Calu3 (cell line): ENCODE measurements around the gene IFNGR1. TPM values are rescaled to one million over a fixed set of nuclear protein-coding genes. Genes with fewer than 3 reads are reported as not detected.

Experiments
- BruUV-seq: library from RNA; stranded (reverse); fragments of 400-500 nt; replicated peaks from 2 replicates; lab custom pipeline; 2021; lab: Mats Ljungman, UMichigan
- CTCF ChIA-PET: fragments of 300-600 bp; sonication (Branson Sonifier 250); formaldehyde crosslinking; loops from one replicate; lab custom pipeline; 2022; ENCODE audit warnings: antibody characterized with exemption; lab: Charles Lee
- DNase-seq: peaks from one replicate; pipeline ENCODE4 v3.0.0; 2022
- H3K27ac Mint-ChIP-seq: one replicate; pipeline ENCODE4 v1.8.0; 2022; ENCODE audit warnings: mixed read lengths; ENCODE audit not compliant: unreplicated experiment
- H3K27me3 Mint-ChIP-seq: one replicate; pipeline ENCODE4 v1.8.0; 2022; ENCODE audit warnings: mixed read lengths; ENCODE audit not compliant: unreplicated experiment
- H3K36me3 Mint-ChIP-seq: one replicate; pipeline ENCODE4 v1.8.0; 2022; ENCODE audit warnings: mild to moderate bottlenecking, moderate library complexity, mixed read lengths; ENCODE audit not compliant: insufficient read depth, unreplicated experiment
- H3K4me1 Mint-ChIP-seq: one replicate; pipeline ENCODE4 v1.8.0; 2022; ENCODE audit warnings: mild to moderate bottlenecking, low read depth, mixed read lengths; ENCODE audit not compliant: unreplicated experiment
- H3K4me3 Mint-ChIP-seq: one replicate; pipeline ENCODE4 v1.8.0; 2022; ENCODE audit warnings: mild to moderate bottlenecking, low read depth, moderate library complexity, mixed read lengths; ENCODE audit not compliant: unreplicated experiment
- H3K9me3 Mint-ChIP-seq: one replicate; pipeline ENCODE4 v1.8.0; 2022; ENCODE audit warnings: low read depth, mixed read lengths; ENCODE audit not compliant: unreplicated experiment
- CTCF ChIP-seq: fragments of 200-600 bp; IDR thresholded peaks from one replicate; pipeline ENCODE4 v1.8.0; 2022; ENCODE audit warnings: antibody characterized with exemption; ENCODE audit not compliant: unreplicated experiment
- intact Hi-C: fragments of 100-400 bp; cut with micrococcal nuclease; formaldehyde crosslinking; loops from one replicate; pipeline ENCODE4 v1.10.0; 2022; ENCODE audit not compliant: unreplicated experiment
- total RNA-seq: library from RNA; stranded (reverse); gene quantifications from 2 replicates; pipeline ENCODE4 v1.2.3, GENCODE V29; 2022

IFNGR1 gene
- total RNA-seq, 1 experiment from 2014 or later, result 26.4 TPM

GRCh38 chr6:137241481-137242038 lies 22.4 kb upstream of the IFNGR1 start:
- CTCF ChIA-PET, result interaction anchor here (0.6 kb wide), 1 partner anchor 776 kb away, joined by 3 read pairs; no protein-coding TSS in a partner anchor
- BruUV-seq, result no TSS peak
- Mint-ChIP-seq H3K4me1 (peaks cover 27% of the 10 kb centered on the region), H3K4me3 (no peak overlapping the region), H3K36me3 (no peaks in the 10 kb centered on the region), H3K27me3 (no peaks in the 10 kb centered on the region), H3K9me3 (peaks cover 4% of the 10 kb centered on the region), H3K27ac (no peak overlapping the region)
- no peak for TF ChIP-seq CTCF
- no peak for DNase-seq
- intact Hi-C loops, result no loop called here

- CTCF ChIA-PET, result no interaction called here
- Mint-ChIP-seq H3K27me3 (no peaks in the 10 kb centered on the region), H3K4me3 (no peak overlapping the region), H3K36me3 (no peaks in the 10 kb centered on the region), H3K27ac (no peak overlapping the region), H3K9me3 (peaks cover 4% of the 10 kb centered on the region), H3K4me1 (peaks cover 38% of the 10 kb centered on the region)
- intact Hi-C loops, result no loop called here
- BruUV-seq, result no TSS peak
- no peak for TF ChIP-seq CTCF
- DNase-seq, result no peak
Observed at GRCh38 chr6:137240168-137240567, 21.0 kb upstream of the IFNGR1 start.

- no peak overlapping the region for H3K4me3 Mint-ChIP-seq
- H3K27me3 Mint-ChIP-seq, result no peaks in the 10 kb centered on the region
- H3K36me3 Mint-ChIP-seq, result peaks cover 5% of the 10 kb centered on the region
- no TSS peak for BruUV-seq
- TF ChIP-seq CTCF, result no peak
- peak overlapping the region; percentile 40 for H3K27ac Mint-ChIP-seq
- H3K9me3 Mint-ChIP-seq, result peaks cover 4% of the 10 kb centered on the region
- H3K4me1 Mint-ChIP-seq, result peaks cover 52% of the 10 kb centered on the region
- intact Hi-C loops, result no loop called here
- DNase-seq, result peak; percentile 17
- CTCF ChIA-PET, result no interaction called here
Observed at GRCh38 chr6:137237413-137238170, 18.4 kb upstream of the IFNGR1 start.

- DNase-seq, result no peak
- Mint-ChIP-seq H3K4me3 (no peak overlapping the region), H3K4me1 (peaks cover 52% of the 10 kb centered on the region), H3K9me3 (peaks cover 4% of the 10 kb centered on the region), H3K36me3 (peaks cover 5% of the 10 kb centered on the region), H3K27me3 (no peaks in the 10 kb centered on the region), H3K27ac (peak overlapping the region; percentile 40)
- BruUV-seq, result no TSS peak
- no peak for TF ChIP-seq CTCF
- CTCF ChIA-PET, result no interaction called here
- intact Hi-C loops, result no loop called here
Observed at GRCh38 chr6:137236581-137237355, 17.6 kb upstream of the IFNGR1 start.
